Mammary epithelial cell (primary cell): ENCODE results near the gene C3orf20.

Experiments used
- EZH2 ChIP-seq: IDR thresholded peaks from 2 replicates; pipeline ENCODE4 v1.6.1; 2012; ENCODE audit warnings: low read length, inconsistent platforms, borderline replicate concordance
- TF ChIP-seq, protein P1 (sequence below), 2 donors: IDR thresholded peaks in 1 of 2; conservative IDR thresholded peaks in 1 of 2; 2 replicates each; pipeline ENCODE4 v1.5.1; 2011 to 2012; ENCODE audit warnings: inconsistent platforms in 2 of 2, low read length in 2 of 2, mild to moderate bottlenecking in 2 of 2, control low read depth in 1 of 2, low read depth in 1 of 2; ENCODE audit not compliant: insufficient read depth in 1 of 2; ENCODE audit errors: extremely low read depth in 1 of 2

DNA sequence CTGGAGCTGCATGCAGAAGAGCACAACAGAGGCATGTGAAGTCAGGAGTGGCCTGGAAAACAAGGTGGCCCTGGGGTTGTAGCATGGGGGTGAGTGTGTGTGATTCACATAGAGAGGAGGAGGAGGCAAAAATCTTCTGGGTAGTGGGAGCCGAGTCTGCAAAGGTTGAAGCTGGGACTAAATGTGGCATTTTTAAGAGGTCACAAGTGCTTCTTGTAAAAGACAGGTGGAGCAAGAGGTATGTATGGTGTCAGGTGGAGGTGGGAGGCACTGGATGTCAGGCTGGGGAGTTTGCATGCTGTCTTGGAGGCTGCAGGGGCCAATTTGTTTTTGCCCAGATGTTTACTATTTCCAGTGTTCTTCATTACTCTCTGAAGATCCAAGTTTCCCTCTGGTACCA, 42.4 kb downstream of the C3orf20 start:
- TF ChIP-seq, protein P1, sequence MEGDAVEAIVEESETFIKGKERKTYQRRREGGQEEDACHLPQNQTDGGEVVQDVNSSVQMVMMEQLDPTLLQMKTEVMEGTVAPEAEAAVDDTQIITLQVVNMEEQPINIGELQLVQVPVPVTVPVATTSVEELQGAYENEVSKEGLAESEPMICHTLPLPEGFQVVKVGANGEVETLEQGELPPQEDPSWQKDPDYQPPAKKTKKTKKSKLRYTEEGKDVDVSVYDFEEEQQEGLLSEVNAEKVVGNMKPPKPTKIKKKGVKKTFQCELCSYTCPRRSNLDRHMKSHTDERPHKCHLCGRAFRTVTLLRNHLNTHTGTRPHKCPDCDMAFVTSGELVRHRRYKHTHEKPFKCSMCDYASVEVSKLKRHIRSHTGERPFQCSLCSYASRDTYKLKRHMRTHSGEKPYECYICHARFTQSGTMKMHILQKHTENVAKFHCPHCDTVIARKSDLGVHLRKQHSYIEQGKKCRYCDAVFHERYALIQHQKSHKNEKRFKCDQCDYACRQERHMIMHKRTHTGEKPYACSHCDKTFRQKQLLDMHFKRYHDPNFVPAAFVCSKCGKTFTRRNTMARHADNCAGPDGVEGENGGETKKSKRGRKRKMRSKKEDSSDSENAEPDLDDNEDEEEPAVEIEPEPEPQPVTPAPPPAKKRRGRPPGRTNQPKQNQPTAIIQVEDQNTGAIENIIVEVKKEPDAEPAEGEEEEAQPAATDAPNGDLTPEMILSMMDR (conservative IDR thresholded peaks at IDR 0.05 in 1 of 2, IDR thresholded peaks at IDR 0.05 in 1 of 2; ENCODE audit: extremely low read depth in 1 of 2, insufficient read depth in 1 of 2, low read depth in 1 of 2, low read length in 2 of 2): no peak
- TF ChIP-seq EZH2: no peak
